Fibroblast of gingiva (primary cell): ENCODE results near the gene GRHL1.

ENCODE experiments used
- DNase-seq: peaks from one replicate; pipeline ENCODE4 v3.0.0-alpha.2; 2011; ENCODE audit warnings: low read depth

Gene GRHL1

DNA sequence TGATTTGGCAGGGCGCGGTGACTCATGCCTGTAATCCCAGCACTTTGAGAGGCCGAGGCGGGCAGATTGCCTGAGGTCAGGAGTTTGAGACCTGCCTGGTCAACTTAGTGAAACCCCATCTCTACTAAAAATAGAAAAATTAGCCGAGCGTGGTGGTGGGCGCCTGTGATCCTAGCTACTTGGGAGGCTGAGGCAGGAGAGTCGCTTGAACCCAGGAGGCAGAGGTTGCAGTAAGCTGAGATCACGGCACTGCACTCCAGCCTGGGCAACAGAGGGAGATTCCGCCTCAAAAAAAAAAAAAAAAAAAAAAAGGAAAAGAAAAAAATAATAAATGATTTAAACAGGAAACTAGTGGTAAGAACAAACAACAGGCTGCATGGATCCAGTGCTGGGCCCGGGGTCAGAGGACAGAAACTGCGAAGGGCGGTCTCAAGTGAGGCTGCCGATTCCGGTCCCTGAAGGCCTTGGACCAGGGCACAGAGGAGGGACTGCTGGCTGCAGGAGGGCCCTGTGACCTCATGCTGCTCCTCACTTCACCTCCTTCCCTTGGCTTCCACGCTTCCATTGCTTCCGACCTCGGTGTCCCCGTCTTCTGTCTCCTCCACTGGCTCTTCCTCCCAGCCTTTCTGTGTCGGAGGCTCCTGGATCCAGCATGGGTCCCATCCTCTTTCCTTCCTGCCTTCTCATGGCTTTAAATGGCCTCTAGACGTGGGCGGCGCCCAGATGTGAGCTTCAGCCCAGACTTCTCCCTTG is 2.1 kb upstream of the GRHL1 start:
- no peak for DNase-seq

DNA sequence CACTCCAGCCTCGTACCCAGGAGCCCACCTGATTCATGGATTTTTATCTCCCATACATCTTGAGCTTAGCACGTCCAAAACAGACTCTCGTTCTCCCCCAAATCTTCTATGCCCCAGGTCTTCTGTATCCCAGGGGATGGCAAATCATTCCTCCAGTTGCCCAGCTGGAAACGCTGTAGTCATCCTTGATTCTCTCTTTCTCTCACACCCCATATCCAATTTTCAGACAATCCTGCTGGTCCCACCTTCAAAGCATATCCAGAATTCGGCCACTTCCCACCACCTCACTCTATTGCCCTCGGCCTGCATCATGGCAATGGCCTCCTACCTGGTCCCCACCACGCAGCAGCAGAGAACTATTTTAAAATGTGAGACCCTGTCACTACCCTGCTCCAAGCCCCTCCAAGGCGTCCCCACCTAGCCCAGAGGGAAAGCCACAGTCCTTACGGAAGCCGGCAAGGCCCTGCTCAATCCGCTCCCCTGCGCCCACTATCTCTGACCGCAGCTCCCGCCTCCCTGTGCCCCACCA is 1.4 kb upstream of the GRHL1 start:
- DNase-seq, result no peak

DNA sequence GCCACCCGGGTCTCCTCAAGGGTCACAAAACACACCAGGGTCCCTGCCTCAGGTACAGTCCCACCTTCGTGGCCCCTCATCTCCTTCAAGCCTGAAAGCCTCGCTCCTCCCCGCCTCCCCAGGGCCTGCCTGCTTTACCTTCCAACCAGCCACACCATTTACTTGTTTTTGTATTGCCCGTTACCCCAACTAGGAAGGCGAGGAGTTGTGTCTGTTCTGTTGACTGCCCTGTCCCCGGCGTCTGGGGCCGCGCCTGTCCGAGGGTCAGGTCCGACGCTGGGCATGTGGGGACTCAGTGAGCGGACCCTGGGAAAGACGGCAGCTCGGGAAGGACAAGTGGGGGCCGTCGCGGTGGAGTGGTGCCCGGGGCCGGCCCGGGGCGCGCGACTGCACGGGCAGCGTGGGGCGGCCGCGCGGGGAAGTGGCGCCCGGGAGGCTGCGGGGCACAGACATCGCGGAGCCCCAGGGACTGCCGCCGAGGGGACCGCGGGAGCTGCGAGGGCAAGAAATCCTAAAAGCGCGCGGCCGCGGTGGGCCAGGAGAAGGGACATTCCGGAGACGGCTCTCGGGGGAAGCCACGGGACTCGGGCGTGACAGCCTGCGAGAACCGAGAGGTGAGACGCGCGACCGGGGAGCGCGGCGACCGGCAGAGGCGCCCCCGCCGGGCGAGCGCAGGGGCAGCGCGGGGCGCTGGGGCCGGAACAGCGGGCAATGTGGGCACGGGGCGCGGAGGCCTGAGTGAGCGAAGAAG is 797 bp upstream of the GRHL1 start:
- no peak for DNase-seq

DNA sequence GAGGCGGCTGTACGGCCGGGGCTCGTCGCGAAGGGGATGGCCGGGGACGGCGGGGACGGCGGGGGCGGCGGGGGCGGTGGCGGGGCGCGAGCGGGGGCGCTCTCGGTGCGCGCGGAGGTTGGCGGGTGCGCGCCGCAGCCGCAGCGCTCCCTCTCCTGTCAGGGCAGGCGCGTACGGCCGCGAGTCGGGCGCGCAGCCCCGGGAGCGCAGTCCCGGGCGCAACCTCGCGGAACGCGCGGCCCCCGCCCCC is 296 bp upstream of the GRHL1 start:
- no peak for DNase-seq

DNA sequence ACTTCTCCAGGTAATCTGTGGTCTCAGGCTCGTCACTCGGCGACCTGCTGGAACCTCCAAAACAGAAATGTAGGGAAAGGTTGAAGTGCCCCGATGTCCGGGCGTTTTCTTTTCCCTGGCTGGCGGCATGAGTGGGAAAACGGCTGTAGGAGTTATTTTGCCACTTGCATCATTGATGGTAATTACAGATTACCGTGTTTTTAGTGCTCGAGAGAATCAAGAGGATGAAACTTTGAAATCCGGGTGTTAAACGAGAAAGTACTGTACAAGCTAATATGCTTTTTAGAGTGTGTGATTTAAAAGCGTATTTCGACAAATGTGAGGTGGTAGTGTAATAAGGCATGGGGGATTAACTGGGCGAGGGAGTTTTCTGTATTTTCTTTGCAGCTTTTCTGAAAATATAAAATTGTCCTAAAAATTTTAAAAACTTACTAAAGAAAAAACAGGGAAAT is 819 bp downstream of the GRHL1 start:
- DNase-seq, result no peak

DNA sequence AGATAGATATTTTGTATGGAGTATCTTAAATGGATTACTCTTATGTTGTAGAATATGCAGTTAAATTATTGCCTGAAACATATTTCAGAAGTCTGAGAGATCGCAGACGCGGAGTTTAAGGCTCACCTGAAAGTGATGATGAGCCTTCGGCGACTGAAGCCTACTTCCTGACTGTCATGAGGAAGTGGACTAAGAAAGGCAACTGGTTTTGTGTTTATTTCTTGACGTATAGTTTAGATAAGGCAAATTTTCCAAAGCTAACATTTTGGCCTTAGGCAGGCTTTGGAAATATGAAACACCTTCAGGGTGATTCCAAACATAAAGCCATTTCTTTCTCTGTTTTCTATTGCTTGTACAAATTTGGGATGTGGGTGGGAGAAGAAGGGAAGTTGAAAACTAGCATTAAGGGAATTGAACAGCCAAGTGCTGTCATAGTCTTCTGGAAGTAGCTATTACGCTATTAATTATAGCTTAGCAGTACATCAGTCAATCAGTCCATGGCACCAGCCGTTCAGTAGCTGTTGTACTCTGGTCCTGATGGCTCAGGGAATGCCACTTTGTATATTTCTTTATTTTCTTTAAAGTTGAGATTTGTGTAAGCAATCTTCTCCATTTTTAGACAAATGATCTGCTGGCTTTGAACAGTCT is 1.5 kb downstream of the GRHL1 start:
- DNase-seq, result no peak

DNA sequence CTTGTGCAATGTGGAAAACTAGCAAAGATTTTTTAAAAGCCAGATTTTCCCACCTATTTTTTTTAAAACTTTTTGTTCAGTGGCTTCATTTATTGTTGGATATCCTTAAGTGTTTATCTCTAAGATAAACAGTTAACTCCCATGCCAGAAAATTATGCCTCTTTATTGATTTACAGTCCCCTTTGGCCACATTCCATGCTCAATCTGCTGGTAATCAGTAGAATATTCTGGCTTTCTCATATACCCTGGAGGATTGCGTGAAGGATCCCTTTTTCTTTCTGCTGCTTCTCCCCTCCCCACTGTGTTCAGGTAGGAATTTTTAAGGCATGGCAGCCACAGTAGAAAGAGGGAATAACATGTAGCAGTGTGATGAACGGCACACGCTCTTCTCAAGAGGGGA is 2.6 kb downstream of the GRHL1 start:
- DNase-seq, result no peak

DNA sequence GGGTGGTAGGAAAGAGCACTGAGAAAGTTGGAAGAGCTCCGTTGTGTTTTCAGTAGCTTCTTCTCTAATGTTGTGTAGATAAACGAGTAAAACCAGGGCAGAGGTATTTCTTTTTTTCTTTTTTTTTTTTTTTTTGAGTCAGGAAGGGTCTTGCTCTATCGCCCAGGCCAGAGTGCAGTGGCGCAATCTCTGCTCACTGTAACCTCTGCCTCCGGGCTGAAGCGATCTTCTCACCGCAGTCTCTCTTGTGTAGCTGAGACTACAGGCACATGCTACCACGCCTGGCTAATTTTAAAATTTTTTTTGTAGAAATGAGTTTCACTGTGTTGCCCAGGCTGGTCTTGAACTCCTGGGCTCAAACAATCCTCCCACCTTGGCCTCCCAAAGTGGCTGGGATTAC is 6.6 kb downstream of the GRHL1 start:
- DNase-seq, result no peak

DNA sequence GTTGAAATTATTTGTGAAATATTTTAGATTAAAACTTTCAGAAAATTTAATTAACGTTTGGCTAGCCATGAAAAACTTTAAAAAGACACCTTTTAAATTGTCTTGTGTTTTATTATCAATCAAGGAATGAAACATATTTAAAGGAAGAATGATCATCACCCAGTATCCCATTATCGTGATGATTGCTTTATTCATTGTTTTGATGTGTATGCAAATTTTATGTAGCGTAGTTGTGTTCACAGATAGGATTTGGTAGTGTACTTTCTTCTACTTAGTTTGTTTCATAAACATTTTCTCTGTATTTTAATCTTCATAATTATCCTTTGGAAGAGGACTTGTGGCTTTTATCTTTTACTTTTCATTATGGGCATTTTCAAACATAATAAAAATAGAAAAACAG is 7.8 kb downstream of the GRHL1 start:
- DNase-seq, result no peak

DNA sequence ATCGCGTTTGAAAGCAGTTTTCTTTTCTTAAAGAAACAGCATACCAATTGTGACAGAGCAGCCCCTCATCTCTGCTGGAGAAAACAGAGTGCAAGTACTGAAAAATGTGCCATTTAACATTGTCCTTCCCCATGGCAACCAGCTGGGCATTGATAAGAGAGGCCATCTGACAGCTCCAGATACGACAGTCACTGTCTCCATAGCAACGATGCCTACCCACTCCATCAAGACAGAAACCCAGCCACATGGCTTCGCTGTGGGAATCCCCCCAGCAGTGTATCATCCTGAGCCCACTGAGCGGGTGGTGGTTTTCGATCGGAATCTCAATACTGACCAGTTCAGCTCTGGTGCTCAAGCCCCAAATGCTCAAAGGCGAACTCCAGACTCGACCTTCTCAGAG is 9.5 kb downstream of the GRHL1 start:
- DNase-seq, result no peak

DNA sequence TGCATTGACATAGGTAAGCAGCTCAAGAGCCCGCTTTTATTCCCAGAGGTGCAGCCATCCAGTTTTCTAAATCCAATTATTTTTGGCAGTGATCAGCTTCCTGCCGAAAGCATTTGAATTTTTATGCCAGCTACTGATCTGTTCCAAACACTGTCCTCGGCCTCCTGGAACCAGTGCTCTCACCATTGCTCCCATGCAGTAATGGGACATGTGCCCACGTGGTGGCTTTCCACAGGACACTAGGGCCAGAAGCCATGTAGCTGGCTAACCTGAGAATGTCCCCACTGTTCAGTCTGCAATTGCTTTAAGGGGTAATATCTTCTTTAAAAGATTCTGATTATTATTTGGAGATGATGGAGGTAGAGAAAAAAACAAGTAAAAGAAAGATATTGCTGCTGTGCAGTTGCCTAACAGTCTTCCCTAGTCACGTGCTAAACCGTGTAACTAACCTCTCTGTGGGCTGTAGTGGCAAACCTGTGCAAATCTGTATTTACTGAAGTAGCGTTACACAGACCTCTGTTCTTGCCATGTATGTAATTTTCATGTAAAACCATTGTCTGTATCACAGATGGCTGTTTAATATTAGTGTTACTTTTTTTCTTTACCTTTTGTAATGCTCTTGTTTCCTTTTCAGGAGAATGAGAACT is 13.0 kb downstream of the GRHL1 start:
- no peak for DNase-seq

DNA sequence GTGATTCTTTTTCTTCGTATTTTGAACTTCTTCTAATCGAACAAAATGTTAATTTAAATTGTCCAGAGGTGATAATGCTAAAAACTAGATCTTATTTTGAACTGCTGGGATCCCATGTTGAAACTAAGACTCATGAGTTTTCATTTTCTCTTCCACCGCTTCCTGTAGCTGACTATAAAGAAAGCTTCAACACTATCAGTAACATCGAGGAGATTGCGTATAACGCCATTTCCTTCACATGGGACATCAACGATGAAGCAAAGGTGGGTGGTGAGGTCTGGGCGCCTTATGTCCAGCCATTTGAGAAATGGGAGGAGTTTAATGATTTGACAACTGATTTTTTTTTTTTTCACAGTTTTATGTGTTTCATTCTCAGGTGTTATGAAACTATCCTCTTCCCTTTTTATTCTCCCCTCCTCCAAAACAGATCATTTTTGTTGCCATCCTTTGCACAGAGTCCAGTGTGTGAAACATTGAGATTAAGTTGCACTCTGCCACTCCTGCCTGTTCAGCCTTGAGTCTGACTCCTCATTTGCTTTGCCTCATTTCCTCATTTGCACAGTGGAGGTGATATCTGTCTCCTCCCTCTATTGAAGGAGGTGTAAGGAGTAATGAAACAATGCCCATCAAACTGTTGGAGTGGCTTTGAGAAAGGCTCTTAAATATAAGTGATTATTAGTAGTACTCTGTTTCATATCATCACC is 13.8 kb downstream of the GRHL1 start:
- DNase-seq, result no peak

DNA sequence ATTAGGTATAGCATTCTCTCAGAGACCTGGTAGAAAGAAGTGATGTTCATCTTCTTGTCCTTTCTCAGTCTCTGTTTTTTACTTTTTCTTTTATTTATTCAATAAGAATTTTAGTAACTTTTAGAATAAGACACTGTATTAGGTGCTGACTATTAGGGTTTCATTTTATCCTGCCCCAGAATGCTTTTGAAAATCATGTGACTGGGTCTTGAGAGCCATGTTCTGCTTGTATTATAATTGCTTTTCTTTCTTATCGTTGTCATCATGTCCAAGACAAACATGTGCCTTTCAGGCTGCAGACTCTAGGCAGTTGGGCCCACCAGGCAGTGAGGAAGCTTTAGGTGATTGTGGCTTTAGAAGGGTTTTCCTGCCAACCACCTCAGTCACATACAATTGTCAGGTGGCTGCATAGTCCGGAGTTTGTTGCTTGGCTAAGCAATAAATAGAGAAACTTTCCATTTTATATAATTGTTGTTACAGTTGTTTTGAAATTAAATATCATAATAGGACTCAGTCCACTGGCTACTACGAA is 15.1 kb downstream of the GRHL1 start:
- no peak for DNase-seq

DNA sequence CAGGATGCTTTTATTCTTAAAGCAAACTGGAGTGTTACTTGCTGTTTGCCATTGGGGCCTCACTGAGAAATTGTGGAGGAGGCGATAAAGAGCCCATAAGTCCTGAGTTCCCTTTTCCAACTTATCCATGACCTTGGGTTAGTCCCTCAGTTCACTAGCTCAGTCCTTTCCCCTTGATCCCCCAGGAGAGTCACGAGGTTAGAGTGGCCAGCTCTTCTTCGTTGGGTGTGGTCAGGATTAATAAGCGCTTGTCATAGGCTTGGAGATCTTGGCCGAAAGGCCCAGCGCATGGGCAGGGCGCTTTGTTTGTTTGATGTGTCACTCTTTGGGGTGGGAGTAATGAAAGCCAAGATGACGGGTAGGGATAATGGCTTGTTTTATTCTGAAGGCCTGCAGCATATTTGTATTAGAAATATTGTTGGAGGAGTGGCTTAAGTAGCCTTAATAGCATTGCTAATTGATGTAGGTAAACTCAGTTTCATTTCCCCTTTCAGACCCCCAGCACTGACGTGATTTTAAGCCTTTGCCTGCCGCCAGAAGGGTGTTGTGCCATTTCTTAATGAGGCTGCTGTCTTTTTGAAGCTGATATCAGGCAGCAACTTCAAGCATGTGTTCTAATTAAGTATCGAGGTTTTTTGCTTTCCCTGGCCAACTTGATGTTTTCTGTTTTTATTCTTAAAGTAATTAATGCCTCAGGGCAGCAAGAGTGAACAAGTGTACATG is 15.7 kb downstream of the GRHL1 start:
- DNase-seq, result no peak

DNA sequence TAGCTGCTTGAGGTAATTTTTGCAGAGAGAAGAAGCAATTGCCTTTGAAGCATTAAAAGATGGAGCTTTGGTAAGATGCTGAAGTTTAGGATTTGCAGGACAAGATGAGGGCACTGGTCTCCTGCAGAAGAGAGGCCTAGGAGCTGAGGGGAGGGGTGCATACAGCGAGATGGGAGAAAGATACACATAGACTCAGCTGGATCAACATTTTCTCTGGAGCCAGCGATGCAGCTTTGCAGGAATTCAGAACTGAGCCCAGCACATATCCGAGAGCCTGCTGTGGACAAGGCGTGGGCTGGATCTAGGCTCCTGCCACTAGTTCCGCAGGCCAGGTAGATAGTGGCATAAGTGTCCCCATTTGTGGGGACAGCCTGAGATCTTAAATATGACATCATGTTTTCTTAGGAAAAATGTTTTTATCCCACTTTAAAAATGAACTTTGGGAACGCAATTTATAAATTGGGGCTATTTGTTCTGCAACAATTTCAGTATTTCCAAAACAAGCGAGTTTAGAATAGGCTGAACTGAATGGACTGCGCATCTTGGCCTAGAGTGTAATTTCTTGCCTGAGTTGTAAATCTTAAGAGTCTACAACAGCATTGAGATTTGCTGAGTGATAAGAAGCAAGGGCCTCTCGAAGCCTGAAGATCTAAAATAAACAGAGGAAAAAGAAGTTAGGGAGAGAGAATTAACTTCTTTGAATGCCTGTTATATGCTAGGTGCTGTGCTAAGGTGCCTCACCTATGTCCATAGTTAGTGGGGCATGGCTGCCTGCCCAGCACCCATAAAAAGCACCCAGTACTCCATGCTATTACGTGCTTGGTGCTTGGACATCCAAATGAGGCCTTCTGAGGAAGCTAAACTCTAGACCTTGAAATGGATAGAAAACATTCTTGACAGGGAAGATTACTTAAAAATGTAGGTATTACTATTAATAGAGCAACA is 17.3 kb downstream of the GRHL1 start:
- no peak for DNase-seq

DNA sequence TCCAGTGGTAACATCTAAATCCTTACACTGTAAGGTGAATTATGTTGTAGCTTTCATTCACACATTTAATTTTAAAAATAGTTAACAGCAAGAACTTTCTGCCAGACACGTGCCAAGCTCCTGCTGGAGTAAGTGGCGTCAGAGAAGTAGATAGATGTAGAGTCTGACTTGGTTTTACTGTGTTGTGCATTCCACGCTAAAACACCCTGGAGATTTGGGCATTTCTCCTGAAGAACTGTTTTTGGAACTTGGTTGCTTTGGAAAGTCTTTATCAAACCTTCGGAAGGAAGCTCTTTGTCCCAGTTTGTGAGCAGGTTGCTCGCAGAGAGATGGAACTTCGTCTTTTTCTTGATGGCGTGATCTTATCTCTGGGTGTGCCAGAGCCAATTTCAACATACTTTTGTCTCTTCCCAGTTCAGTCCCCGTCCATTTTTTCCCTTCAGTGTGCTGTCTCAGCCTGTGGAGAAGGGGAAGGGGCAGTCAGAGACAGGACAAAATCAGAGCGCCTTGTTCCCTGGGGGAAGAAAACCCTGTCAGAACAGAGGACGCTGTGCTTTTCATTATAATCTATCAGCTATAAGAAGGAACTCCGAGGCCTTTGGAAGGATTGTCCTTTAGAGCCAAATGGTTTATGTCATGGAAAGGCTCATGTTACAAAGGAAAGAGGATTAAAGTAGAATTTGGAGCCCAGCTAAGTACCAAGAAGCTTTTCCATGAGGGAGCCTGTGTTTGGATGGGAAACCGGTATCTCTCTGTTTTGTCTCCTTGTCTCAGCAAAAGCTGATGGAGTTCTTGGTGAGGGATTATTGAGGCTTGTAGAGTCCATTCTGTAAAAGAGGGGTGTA is 18.9 kb downstream of the GRHL1 start:
- no peak for DNase-seq

DNA sequence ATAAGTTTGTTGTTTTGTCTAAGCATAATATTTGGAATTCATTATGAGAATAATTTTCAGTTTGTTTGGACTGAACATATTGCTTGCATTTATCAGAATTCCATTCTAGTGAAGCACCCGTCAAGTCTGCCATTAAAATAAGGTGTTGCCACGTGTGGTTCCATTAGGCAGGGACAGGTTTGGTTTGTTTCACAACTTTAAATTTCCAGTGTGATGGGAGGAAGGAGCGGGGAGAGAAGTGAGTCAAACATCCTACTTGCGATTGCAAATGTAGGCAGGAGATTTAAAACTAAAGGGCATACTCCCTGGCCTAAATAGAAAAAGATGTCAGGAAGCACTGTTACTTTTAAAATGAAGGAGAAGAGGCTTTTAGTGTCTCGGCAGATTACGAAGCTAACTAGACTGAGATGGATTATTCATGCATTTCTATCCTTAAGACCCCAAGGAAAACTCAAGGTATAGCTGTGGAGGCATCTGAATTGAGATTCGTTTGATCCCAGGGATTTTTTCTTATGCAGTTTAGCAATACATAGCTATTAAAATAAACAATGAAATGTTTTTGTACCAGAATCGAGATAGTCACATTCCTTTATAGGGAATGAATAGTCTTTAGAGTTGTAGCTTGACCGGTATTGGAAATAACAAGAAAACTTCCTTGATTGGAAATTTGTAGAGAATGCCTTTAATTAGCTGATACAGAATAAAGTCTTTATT is 19.8 kb downstream of the GRHL1 start:
- peak; percentile 52 for DNase-seq

DNA sequence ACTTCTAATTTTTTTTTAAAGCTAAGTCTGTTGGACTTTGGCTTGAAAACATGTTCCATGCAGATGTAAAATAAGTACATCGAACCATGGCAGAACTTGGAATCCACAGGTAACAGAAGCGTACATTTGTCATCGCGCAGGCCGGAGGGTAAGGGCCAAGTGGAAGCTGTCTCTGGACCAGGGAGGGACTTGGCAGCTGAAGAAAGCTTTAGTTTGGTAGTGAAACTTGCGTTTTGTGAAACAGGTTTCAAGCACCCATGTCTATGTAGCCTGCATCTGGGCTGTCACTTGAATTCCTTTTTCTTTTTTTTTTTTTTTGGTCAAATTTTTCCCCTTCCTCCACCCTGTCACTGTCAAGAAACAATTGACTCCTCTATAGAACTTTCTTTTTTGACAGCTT is 20.4 kb downstream of the GRHL1 start:
- DNase-seq, result no peak
